Parathyroid adenoma (tissue), 2 donors: ENCODE data around the gene LRP1B.

Source experiments
- H2AFZ ChIP-seq: fragments of 300-600 bp; sonication (generic); one replicate; pipeline ENCODE4 v1.7.0; 2017; ENCODE audit warnings: antibody characterized with exemption, mild to moderate bottlenecking
- H3K27ac ChIP-seq: fragments of 300-600 bp; sonication (generic); one replicate; pipeline ENCODE4 v1.7.0; 2017
- H3K27me3 ChIP-seq: fragments of 300-600 bp; sonication (generic); one replicate; pipeline ENCODE4 v1.7.0; 2017; ENCODE audit warnings: low read length; ENCODE audit not compliant: control insufficient read depth, insufficient read depth
- H3K36me3 ChIP-seq: fragments of 300-600 bp; sonication (generic); one replicate; pipeline ENCODE4 v1.7.0; 2017; ENCODE audit warnings: low read length; ENCODE audit not compliant: control insufficient read depth, insufficient read depth
- H3K4me1 ChIP-seq: fragments of 300-600 bp; sonication (generic); one replicate; pipeline ENCODE4 v1.7.0; 2017; ENCODE audit warnings: control low read depth
- H3K4me2 ChIP-seq: fragments of 300-600 bp; sonication (generic); one replicate; pipeline ENCODE4 v1.7.0; 2017; ENCODE audit warnings: low read length
- H3K4me3 ChIP-seq: fragments of 300-600 bp; sonication (generic); one replicate; pipeline ENCODE4 v1.7.0; 2017; ENCODE audit warnings: low read depth, low read length
- H3K79me2 ChIP-seq: fragments of 300-600 bp; sonication (generic); one replicate; pipeline ENCODE4 v1.7.0; 2017; ENCODE audit warnings: control low read depth
- H3K9ac ChIP-seq: fragments of 300-600 bp; sonication (generic); one replicate; pipeline ENCODE4 v1.7.0; 2017; ENCODE audit warnings: mild to moderate bottlenecking
- H3K9me3 ChIP-seq: fragments of 300-600 bp; sonication (generic); one replicate; pipeline ENCODE4 v1.7.0; 2017; ENCODE audit warnings: low read length; ENCODE audit not compliant: control insufficient read depth
- TF ChIP-seq, protein P1 (sequence below): fragments of 300-600 bp; sonication (generic); IDR thresholded peaks from one replicate; pipeline ENCODE4 v1.7.0; 2017; ENCODE audit warnings: antibody characterized with exemption, mild to moderate bottlenecking
- donor health status: primary hyperparathyroidism.

LRP1B gene

DNA sequence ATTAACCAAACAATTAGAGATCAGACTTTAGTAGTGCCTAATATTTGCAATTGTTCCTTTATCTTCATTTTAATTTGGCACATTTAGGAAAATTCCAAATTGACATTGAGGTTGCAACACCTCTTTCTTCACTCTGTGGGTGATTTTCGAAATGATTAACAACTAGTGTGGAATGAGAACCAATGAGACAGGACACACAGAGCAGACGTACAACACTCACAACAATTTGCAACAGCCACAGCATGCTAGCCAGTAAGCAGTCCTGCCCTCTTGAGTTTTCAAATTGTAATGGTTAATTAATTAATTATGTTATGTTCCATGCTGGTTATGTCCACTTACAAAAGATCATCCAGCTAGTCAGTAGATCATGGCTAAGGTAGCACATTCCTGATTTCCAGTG is 339.3 kb downstream of the LRP1B start:
- H3K36me3 ChIP-seq: no peaks in the 10 kb centered on the region
- no peak overlapping the region for H3K27ac ChIP-seq
- TF ChIP-seq, protein P1, sequence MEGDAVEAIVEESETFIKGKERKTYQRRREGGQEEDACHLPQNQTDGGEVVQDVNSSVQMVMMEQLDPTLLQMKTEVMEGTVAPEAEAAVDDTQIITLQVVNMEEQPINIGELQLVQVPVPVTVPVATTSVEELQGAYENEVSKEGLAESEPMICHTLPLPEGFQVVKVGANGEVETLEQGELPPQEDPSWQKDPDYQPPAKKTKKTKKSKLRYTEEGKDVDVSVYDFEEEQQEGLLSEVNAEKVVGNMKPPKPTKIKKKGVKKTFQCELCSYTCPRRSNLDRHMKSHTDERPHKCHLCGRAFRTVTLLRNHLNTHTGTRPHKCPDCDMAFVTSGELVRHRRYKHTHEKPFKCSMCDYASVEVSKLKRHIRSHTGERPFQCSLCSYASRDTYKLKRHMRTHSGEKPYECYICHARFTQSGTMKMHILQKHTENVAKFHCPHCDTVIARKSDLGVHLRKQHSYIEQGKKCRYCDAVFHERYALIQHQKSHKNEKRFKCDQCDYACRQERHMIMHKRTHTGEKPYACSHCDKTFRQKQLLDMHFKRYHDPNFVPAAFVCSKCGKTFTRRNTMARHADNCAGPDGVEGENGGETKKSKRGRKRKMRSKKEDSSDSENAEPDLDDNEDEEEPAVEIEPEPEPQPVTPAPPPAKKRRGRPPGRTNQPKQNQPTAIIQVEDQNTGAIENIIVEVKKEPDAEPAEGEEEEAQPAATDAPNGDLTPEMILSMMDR: no peak
- H3K27me3 ChIP-seq: no peaks in the 10 kb centered on the region
- H3K9ac ChIP-seq: no peak overlapping the region
- H3K4me3 ChIP-seq: no peak overlapping the region
- H3K4me1 ChIP-seq: no peaks in the 10 kb centered on the region
- H3K4me2 ChIP-seq: no peak overlapping the region
- H3K9me3 ChIP-seq: no peaks in the 10 kb centered on the region
- H3K79me2 ChIP-seq: no peaks in the 10 kb centered on the region
- no peak overlapping the region for H2AFZ ChIP-seq

DNA sequence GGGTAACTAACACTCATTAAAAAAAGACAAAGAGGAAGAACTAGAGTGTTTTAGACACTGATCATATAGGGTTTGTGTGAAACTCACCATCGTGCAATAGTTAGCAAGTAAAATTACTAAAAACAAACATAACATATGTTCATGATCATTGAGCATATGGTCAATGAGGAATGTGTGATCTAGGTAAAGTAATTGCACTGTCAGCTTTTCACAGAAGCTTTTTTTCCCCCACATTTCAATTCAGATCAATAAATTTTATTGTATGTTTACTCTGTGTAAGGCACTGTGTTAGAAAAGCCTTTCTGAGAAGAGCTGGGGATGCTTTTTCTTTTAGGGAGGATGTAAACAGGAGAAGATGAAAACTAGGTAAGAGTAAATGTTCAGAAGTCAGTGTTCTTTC is 348.2 kb downstream of the LRP1B start:
- H3K27ac ChIP-seq: no peak overlapping the region

DNA sequence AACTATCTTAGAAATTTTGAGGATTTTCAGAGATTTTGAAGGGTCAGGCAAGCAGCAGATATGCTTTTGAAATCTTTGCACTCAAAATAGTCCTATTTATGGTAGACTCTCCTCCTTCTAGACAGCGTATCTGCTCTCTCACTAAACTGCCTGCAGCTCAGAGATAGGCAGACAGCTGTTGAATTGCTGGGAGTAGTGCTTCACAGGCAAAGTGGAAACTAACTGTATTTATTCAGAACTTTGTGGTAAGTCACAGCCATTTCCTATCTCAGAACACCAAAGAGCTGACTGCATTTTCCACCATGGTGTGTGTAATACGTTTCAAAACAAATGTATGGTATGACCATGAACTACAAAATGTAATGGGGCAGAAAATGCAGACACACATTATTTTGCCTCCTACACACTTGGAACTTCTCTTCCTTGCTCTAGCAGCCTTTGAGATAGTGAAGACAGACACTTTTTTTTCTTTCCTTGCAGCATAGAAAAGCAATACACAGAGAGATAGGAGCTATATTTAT is 352.4 kb downstream of the LRP1B start:
- Histone ChIP-seq H3K9me3 (no peaks in the 10 kb centered on the region), H3K27ac (no peak overlapping the region), H2AFZ (no peak overlapping the region), H3K4me1 (no peaks in the 10 kb centered on the region), H3K36me3 (no peaks in the 10 kb centered on the region), H3K79me2 (no peaks in the 10 kb centered on the region), H3K27me3 (no peaks in the 10 kb centered on the region), H3K4me2 (no peak overlapping the region), H3K9ac (no peak overlapping the region), H3K4me3 (no peak overlapping the region)
- TF ChIP-seq, protein P1: no peak

More for the DNA sequence above, 348.2 kb downstream of the LRP1B start:
- Histone ChIP-seq H3K9me3 (no peaks in the 10 kb centered on the region), H3K4me1 (no peaks in the 10 kb centered on the region), H3K36me3 (no peaks in the 10 kb centered on the region), H3K4me2 (no peak overlapping the region), H3K4me3 (no peak overlapping the region), H3K79me2 (no peaks in the 10 kb centered on the region), H3K9ac (no peak overlapping the region), H2AFZ (no peak overlapping the region), H3K27me3 (no peaks in the 10 kb centered on the region)
- TF ChIP-seq, protein P1: no peak

DNA sequence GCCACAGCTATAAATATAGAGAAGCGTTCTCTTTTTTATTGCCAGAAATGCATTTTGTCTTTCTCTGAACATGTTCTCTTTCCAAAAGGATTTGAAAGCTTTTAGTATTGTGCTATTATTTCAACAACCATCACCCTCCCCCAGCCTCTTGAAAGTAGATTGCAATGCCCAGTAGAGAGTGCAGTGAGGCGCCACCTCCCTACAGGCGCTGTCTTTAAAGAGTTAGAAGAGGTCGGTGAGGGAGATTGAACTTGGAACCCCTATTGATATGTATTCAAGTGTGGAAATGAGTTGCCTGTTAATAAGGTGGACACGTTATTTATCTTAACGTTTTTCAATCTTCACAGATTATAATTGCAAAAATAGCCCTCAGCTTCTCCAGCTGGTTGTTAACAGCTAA is 360.3 kb downstream of the LRP1B start:
- H3K27me3 ChIP-seq: no peaks in the 10 kb centered on the region
- no peak overlapping the region for H3K4me2 ChIP-seq
- TF ChIP-seq, protein P1: no peak
- H3K4me1 ChIP-seq: no peaks in the 10 kb centered on the region
- H3K4me3 ChIP-seq: no peak overlapping the region
- H3K9me3 ChIP-seq: no peaks in the 10 kb centered on the region
- no peak overlapping the region for H2AFZ ChIP-seq
- H3K27ac ChIP-seq: no peak overlapping the region
- no peak overlapping the region for H3K9ac ChIP-seq
- no peaks in the 10 kb centered on the region for H3K79me2 ChIP-seq
- H3K36me3 ChIP-seq: no peaks in the 10 kb centered on the region

DNA sequence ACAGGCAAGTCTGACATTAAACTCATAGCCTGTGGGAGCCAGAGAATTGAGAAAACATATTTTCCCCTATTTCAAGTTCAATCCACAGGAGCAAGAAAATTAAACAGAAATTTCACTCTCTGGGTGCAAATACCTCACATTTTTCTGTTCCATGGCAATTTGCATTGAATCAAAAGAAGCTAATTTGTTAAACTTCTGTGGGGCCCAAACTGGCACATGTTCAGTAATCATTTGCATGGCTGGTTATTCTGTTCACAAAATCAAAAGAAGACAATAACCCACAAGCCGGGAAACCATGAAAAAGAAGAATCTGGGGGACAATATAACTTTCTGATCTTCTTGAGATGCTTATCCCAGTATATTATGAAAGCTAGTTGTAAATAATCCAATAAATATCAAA is 363.1 kb downstream of the LRP1B start:
- no peak overlapping the region for H2AFZ ChIP-seq
- H3K9me3 ChIP-seq: no peaks in the 10 kb centered on the region
- H3K4me1 ChIP-seq: no peaks in the 10 kb centered on the region
- no peak overlapping the region for H3K9ac ChIP-seq
- no peak overlapping the region for H3K27ac ChIP-seq
- no peak overlapping the region for H3K4me3 ChIP-seq
- no peak overlapping the region for H3K4me2 ChIP-seq
- no peaks in the 10 kb centered on the region for H3K27me3 ChIP-seq
- TF ChIP-seq, protein P1: no peak
- H3K36me3 ChIP-seq: no peaks in the 10 kb centered on the region
- H3K79me2 ChIP-seq: no peaks in the 10 kb centered on the region
